Endothelial cell of umbilical vein (primary cell): ENCODE results near the gene ATP8B3.

Experiments
- EZH2 ChIP-seq: IDR thresholded peaks from 2 replicates; pipeline ENCODE4 v1.6.1; 2012; ENCODE audit warnings: borderline replicate concordance, low read depth, mild to moderate bottlenecking, moderate library complexity, low read length, inconsistent platforms; ENCODE audit not compliant: severe bottlenecking
- JUN ChIP-seq: IDR thresholded peaks from 2 replicates; pipeline ENCODE4 v1.6.1; 2011; ENCODE audit warnings: borderline replicate concordance, low read depth; ENCODE audit not compliant: insufficient read length, insufficient read depth
- TF ChIP-seq, protein P1 (sequence below), 2 donors: IDR thresholded peaks; 1 replicate in 1 of 2; 2 replicates in 1 of 2; pipeline ENCODE4 v1.5.1; 2011; ENCODE audit warnings: low read length in 2 of 2, mild to moderate bottlenecking in 2 of 2, moderate library complexity in 2 of 2, control low read depth in 1 of 2, inconsistent platforms in 1 of 2, low read depth in 1 of 2; ENCODE audit not compliant: insufficient read depth in 1 of 2; ENCODE audit errors: extremely low read depth in 1 of 2

DNA sequence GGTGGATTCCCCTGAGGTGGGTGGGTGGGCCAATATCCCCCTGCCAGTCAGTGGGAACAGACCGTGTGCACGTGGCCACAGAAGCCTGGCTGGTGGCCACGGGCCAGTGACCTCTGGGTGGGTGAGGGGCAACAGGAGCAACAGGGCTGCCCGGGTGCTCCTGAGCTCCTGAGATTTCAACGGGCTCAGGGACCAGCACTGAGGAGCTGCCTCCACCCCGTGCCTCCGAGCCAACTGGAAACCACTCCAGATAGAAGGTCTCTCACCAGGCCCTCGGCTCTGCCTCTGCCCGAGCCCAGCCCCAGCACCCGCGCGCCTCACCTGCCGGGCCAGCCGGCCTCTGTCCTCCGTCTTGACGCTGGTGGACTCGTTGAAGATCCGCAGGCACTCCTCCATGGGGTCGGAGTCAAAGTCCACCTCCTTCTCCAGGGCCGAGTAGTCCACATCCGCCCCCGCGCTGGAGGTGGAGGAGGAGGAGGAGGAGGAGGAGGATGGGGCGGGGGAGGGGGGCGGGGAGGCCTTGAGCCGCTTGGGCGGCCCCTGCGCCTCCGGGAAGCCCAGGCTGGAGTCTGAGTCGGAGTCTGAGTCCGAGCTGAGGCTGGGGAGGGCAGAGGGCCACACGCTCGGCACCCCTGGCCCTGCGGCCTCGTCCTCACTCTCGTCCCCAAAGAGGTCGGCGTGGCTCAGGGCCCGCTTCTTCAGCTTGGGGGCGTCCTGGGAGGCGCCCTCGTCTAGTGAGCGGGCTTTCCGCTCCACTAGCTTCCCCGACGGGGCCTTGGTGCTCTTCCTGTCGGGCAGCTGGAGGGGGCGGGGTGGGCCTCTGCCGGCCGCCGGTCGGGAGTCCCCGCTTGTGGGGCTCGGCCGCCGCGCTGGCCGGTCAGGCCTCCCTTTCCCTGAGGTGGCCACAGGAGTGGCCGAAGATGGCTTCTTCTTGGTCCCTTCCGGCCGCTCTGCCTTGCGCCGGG lies 14.8 kb upstream of the ATP8B3 start:
- TF ChIP-seq, protein P1, sequence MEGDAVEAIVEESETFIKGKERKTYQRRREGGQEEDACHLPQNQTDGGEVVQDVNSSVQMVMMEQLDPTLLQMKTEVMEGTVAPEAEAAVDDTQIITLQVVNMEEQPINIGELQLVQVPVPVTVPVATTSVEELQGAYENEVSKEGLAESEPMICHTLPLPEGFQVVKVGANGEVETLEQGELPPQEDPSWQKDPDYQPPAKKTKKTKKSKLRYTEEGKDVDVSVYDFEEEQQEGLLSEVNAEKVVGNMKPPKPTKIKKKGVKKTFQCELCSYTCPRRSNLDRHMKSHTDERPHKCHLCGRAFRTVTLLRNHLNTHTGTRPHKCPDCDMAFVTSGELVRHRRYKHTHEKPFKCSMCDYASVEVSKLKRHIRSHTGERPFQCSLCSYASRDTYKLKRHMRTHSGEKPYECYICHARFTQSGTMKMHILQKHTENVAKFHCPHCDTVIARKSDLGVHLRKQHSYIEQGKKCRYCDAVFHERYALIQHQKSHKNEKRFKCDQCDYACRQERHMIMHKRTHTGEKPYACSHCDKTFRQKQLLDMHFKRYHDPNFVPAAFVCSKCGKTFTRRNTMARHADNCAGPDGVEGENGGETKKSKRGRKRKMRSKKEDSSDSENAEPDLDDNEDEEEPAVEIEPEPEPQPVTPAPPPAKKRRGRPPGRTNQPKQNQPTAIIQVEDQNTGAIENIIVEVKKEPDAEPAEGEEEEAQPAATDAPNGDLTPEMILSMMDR (IDR thresholded peaks at IDR 0.05; ENCODE audit: extremely low read depth in 1 of 2, insufficient read depth in 1 of 2, low read depth in 1 of 2, low read length in 2 of 2), result no peak
- TF ChIP-seq JUN (no peak), EZH2 (no peak)
